Trophoblast cell (in vitro differentiated cells and primary cell): ENCODE data around the gene FYN.

Source experiments
- DNase-seq, 2 donors: peaks; one replicate each; pipeline ENCODE4 v3.0.0-alpha.2; 2016
- H2AFZ ChIP-seq: 2 replicates; pipeline ENCODE4 v1.6.1; 2013; ENCODE audit warnings: low read length, moderate library complexity, mild to moderate bottlenecking; ENCODE audit not compliant: insufficient read depth, poor library complexity
- H2AK5ac ChIP-seq: 2 replicates; pipeline ENCODE4 v1.6.1; 2013; ENCODE audit warnings: mild to moderate bottlenecking, low read length
- H2BK120ac ChIP-seq: 2 replicates; pipeline ENCODE4 v1.6.1; 2013; ENCODE audit warnings: low read length, mild to moderate bottlenecking, moderate library complexity; ENCODE audit not compliant: insufficient read depth, poor library complexity
- H2BK12ac ChIP-seq: 2 replicates; pipeline ENCODE4 v1.6.1; 2013; ENCODE audit warnings: mild to moderate bottlenecking, low read length, moderate library complexity
- H2BK5ac ChIP-seq: 2 replicates; pipeline ENCODE4 v1.6.1; 2013; ENCODE audit warnings: low read length, low read depth, moderate library complexity, mild to moderate bottlenecking; ENCODE audit not compliant: poor library complexity
- H3K14ac ChIP-seq: 2 replicates; pipeline ENCODE4 v1.6.1; 2013; ENCODE audit warnings: mild to moderate bottlenecking, low read length
- H3K18ac ChIP-seq: 2 replicates; pipeline ENCODE4 v1.6.1; 2013; ENCODE audit warnings: mild to moderate bottlenecking, low read length
- H3K23ac ChIP-seq: 2 replicates; pipeline ENCODE4 v1.6.1; 2013; ENCODE audit warnings: low read length
- H3K27ac ChIP-seq: 2 replicates; pipeline ENCODE4 v1.5.1; 2013; ENCODE audit warnings: low read depth, mild to moderate bottlenecking, inconsistent platforms, low read length, moderate library complexity
- H3K27me3 ChIP-seq: 2 replicates; pipeline ENCODE4 v1.6.1; 2013; ENCODE audit warnings: inconsistent platforms, mild to moderate bottlenecking, low read length, moderate library complexity; ENCODE audit not compliant: insufficient read depth
- H3K36me3 ChIP-seq, 2 experiments: 1 replicate in 1 of 2; 2 replicates in 1 of 2; pipeline ENCODE4 v1.6.1; 2013; ENCODE audit warnings: low read length in 2 of 2, mild to moderate bottlenecking in 2 of 2, moderate library complexity in 1 of 2; ENCODE audit not compliant: insufficient read depth in 2 of 2, control insufficient read depth in 1 of 2
- H3K4ac ChIP-seq: 2 replicates; pipeline ENCODE4 v1.6.1; 2013; ENCODE audit warnings: low read depth, mild to moderate bottlenecking, low read length, moderate library complexity
- H3K4me1 ChIP-seq, 2 experiments: 1 replicate in 1 of 2; 2 replicates in 1 of 2; pipeline ENCODE4 v1.6.1; 2013; ENCODE audit warnings: low read length in 2 of 2, mild to moderate bottlenecking in 2 of 2, moderate library complexity in 1 of 2; ENCODE audit not compliant: insufficient read depth in 2 of 2, control insufficient read depth in 1 of 2
- H3K4me2 ChIP-seq: 2 replicates; pipeline ENCODE4 v1.6.1; 2013; ENCODE audit warnings: inconsistent platforms, mild to moderate bottlenecking, low read length, moderate library complexity
- H3K4me3 ChIP-seq: 2 replicates; pipeline ENCODE4 v1.5.1; 2013; ENCODE audit warnings: mild to moderate bottlenecking, low read depth, low read length, inconsistent platforms
- H3K79me1 ChIP-seq: one replicate; pipeline ENCODE4 v1.6.1; 2013; ENCODE audit warnings: low read length
- H3K79me2 ChIP-seq: 2 replicates; pipeline ENCODE4 v1.6.1; 2013; ENCODE audit warnings: low read length, mild to moderate bottlenecking; ENCODE audit not compliant: control insufficient read depth, insufficient read depth, poor library complexity
- H3K9ac ChIP-seq: 2 replicates; pipeline ENCODE4 v1.6.1; 2013; ENCODE audit warnings: mild to moderate bottlenecking, low read length
- H3K9me3 ChIP-seq: 2 replicates; pipeline ENCODE4 v1.6.1; 2013; ENCODE audit warnings: low read depth, mild to moderate bottlenecking, control low read depth, inconsistent platforms, low read length; ENCODE audit not compliant: insufficient read depth
- H4K12ac ChIP-seq: 2 replicates; pipeline ENCODE4 v1.6.1; 2013; ENCODE audit warnings: low read depth, mild to moderate bottlenecking, low read length, moderate library complexity
- H4K8ac ChIP-seq: 2 replicates; pipeline ENCODE4 v1.6.1; 2013; ENCODE audit warnings: low read depth, mild to moderate bottlenecking, low read length, moderate library complexity
- H4K91ac ChIP-seq: one replicate; pipeline ENCODE4 v1.6.1; 2013; ENCODE audit warnings: low read depth, mild to moderate bottlenecking, low read length, moderate library complexity
- WGBS: extraction: QIAGEN DNeasy Blood & Tissue Kit; methylation state at CpG from one replicate; pipeline ENCODE4 v1.1.7; 2013; ENCODE audit warnings: missing lambda C conversion rate; ENCODE audit not compliant: insufficient read length, insufficient coverage; ENCODE audit errors: extremely low coverage; 5-methylcytosine and 5-hydroxymethylcytosine counted together

Gene FYN

GRCh38 chr6:111745186-111745585, 128.1 kb downstream of the FYN start:
- Histone ChIP-seq H2AFZ (no peak overlapping the region), H3K27me3 (no peaks in the 10 kb centered on the region), H3K23ac (no peak overlapping the region), H4K12ac (no peak overlapping the region), H3K4me1 (peaks cover 0 to 3% of the 10 kb centered on the region in 2 experiments), H2BK12ac (no peak overlapping the region), H4K8ac (no peak overlapping the region), H2AK5ac (no peak overlapping the region), H3K36me3 (no peaks in the 10 kb centered on the region), H4K91ac (no peak overlapping the region), H3K79me1 (no peaks in the 10 kb centered on the region), H3K9ac (no peak overlapping the region), H3K18ac (no peak overlapping the region), H2BK120ac (no peak overlapping the region), H3K9me3 (no peaks in the 10 kb centered on the region), H3K14ac (no peak overlapping the region), H3K4me2 (no peak overlapping the region), H2BK5ac (no peak overlapping the region), H3K4ac (no peak overlapping the region), H3K79me2 (no peaks in the 10 kb centered on the region), H3K4me3 (no peak overlapping the region), H3K27ac (no peak overlapping the region)
- DNase-seq: no peak
- WGBS: no CpG with 5 or more reads among the region's 4 CpGs

- Histone ChIP-seq H3K27ac (no peak overlapping the region), H4K91ac (no peak overlapping the region), H3K9ac (no peak overlapping the region), H3K27me3 (no peaks in the 10 kb centered on the region), H3K4me3 (no peak overlapping the region), H3K14ac (no peak overlapping the region), H3K36me3 (no peaks in the 10 kb centered on the region), H3K4me2 (no peak overlapping the region), H3K18ac (no peak overlapping the region), H3K9me3 (no peaks in the 10 kb centered on the region), H3K79me2 (no peaks in the 10 kb centered on the region), H2BK120ac (no peak overlapping the region), H2BK5ac (no peak overlapping the region), H3K4ac (no peak overlapping the region), H3K23ac (no peak overlapping the region), H3K4me1 (peaks cover 0 to 3% of the 10 kb centered on the region in 2 experiments), H4K8ac (no peak overlapping the region), H3K79me1 (no peaks in the 10 kb centered on the region), H4K12ac (no peak overlapping the region), H2AK5ac (no peak overlapping the region), H2AFZ (no peak overlapping the region), H2BK12ac (no peak overlapping the region)
- DNase-seq: no peak
- no CpG with 5 or more reads among the region's 8 CpGs for WGBS
Measured at GRCh38 chr6:111743862-111744692, 129.2 kb downstream of the FYN start.

- Histone ChIP-seq H3K9ac (no peak overlapping the region), H3K4ac (no peak overlapping the region), H2BK12ac (no peak overlapping the region), H2AFZ (no peak overlapping the region), H3K36me3 (no peaks in the 10 kb centered on the region), H3K27ac (no peak overlapping the region), H3K27me3 (no peaks in the 10 kb centered on the region), H2BK120ac (no peak overlapping the region), H4K8ac (no peak overlapping the region), H4K91ac (no peak overlapping the region), H4K12ac (no peak overlapping the region), H3K79me1 (no peaks in the 10 kb centered on the region), H3K4me3 (no peak overlapping the region), H2BK5ac (no peak overlapping the region), H3K79me2 (no peaks in the 10 kb centered on the region), H2AK5ac (no peak overlapping the region), H3K18ac (no peak overlapping the region), H3K9me3 (no peaks in the 10 kb centered on the region), H3K14ac (no peak overlapping the region), H3K4me1 (peaks cover 0 to 5% of the 10 kb centered on the region in 2 experiments), H3K23ac (no peak overlapping the region), H3K4me2 (no peak overlapping the region)
- no CpG with 5 or more reads among the region's 5 CpGs for WGBS
- no peak for DNase-seq
Measured at GRCh38 chr6:111743360-111743759, 129.9 kb downstream of the FYN start.

- Histone ChIP-seq H2AK5ac (no peak overlapping the region), H4K12ac (no peak overlapping the region)
- no CpG with 5 or more reads among the region's 5 CpGs for WGBS
Measured at GRCh38 chr6:111741177-111741952, 131.9 kb downstream of the FYN start.

More at GRCh38 chr6:111741177-111741952, 131.9 kb downstream of the FYN start:
- no peak for DNase-seq
- no peak overlapping the region for H4K91ac ChIP-seq
- H3K14ac ChIP-seq: no peak overlapping the region
- H2AFZ ChIP-seq: no peak overlapping the region
- no peaks in the 10 kb centered on the region for H3K36me3 ChIP-seq
- no peak overlapping the region for H3K4ac ChIP-seq
- H3K79me1 ChIP-seq: no peaks in the 10 kb centered on the region
- no peak overlapping the region for H3K18ac ChIP-seq
- no peak overlapping the region for H2BK12ac ChIP-seq
- peaks cover 2 to 10% of the 10 kb centered on the region in 2 experiments for H3K4me1 ChIP-seq
- no peaks in the 10 kb centered on the region for H3K9me3 ChIP-seq
- H3K27ac ChIP-seq: no peak overlapping the region
- no peaks in the 10 kb centered on the region for H3K79me2 ChIP-seq
- no peak overlapping the region for H4K8ac ChIP-seq
- no peak overlapping the region for H3K4me3 ChIP-seq
- no peak overlapping the region for H3K4me2 ChIP-seq
- no peak overlapping the region for H3K9ac ChIP-seq
- no peak overlapping the region for H3K23ac ChIP-seq
- no peaks in the 10 kb centered on the region for H3K27me3 ChIP-seq
- no peak overlapping the region for H2BK120ac ChIP-seq
- H2BK5ac ChIP-seq: no peak overlapping the region
